Liver (tissue), 2 donors: ENCODE data around the gene SDHAF4.

Experiments used
- CTCF ChIP-seq: fragments of 150-350 bp; IDR thresholded peaks from 2 replicates; pipeline ENCODE4 v1.5.1; 2017; ENCODE audit warnings: improper control_type of control experiment, low read depth, low read length; ENCODE audit not compliant: missing input control
- MAX ChIP-seq: IDR thresholded peaks from 2 replicates; pipeline ENCODE4 v1.6.1; 2016; ENCODE audit warnings: antibody characterized with exemption
- TF ChIP-seq, protein P1 (sequence below): IDR thresholded peaks from 2 replicates; pipeline ENCODE4 v1.6.1; 2016; ENCODE audit warnings: antibody characterized with exemption, mild to moderate bottlenecking
- donor health status: healthy.

GRCh38 chr6:70551566-70551965, 15.2 kb upstream of the SDHAF4 start:
- TF ChIP-seq MAX: no peak
- TF ChIP-seq, protein P1, sequence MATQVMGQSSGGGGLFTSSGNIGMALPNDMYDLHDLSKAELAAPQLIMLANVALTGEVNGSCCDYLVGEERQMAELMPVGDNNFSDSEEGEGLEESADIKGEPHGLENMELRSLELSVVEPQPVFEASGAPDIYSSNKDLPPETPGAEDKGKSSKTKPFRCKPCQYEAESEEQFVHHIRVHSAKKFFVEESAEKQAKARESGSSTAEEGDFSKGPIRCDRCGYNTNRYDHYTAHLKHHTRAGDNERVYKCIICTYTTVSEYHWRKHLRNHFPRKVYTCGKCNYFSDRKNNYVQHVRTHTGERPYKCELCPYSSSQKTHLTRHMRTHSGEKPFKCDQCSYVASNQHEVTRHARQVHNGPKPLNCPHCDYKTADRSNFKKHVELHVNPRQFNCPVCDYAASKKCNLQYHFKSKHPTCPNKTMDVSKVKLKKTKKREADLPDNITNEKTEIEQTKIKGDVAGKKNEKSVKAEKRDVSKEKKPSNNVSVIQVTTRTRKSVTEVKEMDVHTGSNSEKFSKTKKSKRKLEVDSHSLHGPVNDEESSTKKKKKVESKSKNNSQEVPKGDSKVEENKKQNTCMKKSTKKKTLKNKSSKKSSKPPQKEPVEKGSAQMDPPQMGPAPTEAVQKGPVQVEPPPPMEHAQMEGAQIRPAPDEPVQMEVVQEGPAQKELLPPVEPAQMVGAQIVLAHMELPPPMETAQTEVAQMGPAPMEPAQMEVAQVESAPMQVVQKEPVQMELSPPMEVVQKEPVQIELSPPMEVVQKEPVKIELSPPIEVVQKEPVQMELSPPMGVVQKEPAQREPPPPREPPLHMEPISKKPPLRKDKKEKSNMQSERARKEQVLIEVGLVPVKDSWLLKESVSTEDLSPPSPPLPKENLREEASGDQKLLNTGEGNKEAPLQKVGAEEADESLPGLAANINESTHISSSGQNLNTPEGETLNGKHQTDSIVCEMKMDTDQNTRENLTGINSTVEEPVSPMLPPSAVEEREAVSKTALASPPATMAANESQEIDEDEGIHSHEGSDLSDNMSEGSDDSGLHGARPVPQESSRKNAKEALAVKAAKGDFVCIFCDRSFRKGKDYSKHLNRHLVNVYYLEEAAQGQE: no peak
- no peak for TF ChIP-seq CTCF
